ENCODE results near the gene AP1S3.
A peak's percentile ranks its signal among the peaks of the same experiment; 100 is the strongest.
"Not testable (repeated sequence)": the region's sequence is repeated elsewhere in the genome, so short reads cannot be mapped to it uniquely, and the experiment has no call there.

Gene AP1S3

GRCh38 chr2:223761746-223762145, 75.6 kb downstream of the AP1S3 start:
- not testable (repeated sequence) for FAIRE-seq; DNase-seq (ENCODE audit: low spot score)

- DNase-seq (ENCODE audit: low spot score) (peak; percentile 95), FAIRE-seq (peak; percentile 95)
Observed at GRCh38 chr2:223760838-223761502, 76.4 kb downstream of the AP1S3 start.

- FAIRE-seq, result peak; percentile 88
- DNase-seq (ENCODE audit: low spot score), result peak; percentile 74
Observed at GRCh38 chr2:223759569-223760430, 77.6 kb downstream of the AP1S3 start.

DNA sequence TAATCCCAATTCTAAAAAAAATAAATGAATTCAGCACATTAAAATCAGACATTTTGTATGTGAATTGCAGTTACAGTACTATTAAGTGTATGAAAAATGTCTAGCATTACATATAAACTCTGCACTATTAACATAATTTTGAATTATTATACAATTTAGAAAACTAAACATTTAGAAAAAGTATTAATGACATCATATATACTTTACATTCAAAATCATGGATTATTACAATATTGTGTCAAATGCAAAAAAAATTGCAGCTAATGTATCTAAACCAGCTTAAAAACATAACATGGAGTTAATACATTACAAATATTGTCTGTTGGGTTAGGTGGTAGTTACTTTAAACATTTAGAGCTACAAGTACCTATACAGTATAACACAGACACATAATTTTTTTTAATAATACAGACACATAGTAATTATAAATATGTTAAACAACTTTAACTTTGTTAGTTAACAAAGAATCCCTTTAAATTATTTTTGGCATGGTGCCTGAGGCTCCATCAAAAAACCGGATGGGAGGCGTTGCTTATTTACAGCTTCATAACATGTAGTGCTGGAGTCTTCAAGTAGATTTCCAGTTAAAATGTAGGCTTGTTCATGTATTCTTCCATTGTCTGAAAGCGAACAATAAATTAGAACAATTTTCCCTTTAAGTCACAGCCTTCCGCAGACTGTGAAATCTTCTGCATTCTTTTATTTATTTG, 79.1 kb downstream of the AP1S3 start:
- peak; percentile 63 for FAIRE-seq

DNA sequence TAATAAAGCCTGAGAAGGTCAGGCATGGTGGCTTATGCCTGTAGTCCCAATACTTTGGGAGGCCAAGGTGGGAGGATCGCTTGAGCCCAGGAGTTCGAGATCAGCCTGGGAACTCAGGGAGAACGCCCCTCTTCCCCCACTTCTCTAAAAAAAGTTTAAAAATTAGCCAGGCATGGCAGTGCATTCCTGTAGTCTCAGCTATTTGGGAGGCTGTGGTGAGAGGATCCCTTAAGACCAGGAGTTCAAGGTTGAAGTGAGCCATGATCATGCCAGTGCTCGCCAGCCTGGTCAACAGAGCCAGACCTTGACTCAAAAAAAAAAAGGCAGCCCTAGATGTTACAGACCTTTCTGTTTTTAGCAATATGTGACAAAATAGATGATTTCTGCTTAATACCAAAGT, 83.4 kb downstream of the AP1S3 start:
- FAIRE-seq (no peak), DNase-seq (ENCODE audit: low spot score) (no peak)

More for the DNA sequence above, 79.1 kb downstream of the AP1S3 start:
- DNase-seq (ENCODE audit: low spot score), result no peak

GRCh38 chr2:223751012-223751411, 86.4 kb downstream of the AP1S3 start:
- no peak for FAIRE-seq
- no peak for DNase-seq (ENCODE audit: low spot score)

DNA sequence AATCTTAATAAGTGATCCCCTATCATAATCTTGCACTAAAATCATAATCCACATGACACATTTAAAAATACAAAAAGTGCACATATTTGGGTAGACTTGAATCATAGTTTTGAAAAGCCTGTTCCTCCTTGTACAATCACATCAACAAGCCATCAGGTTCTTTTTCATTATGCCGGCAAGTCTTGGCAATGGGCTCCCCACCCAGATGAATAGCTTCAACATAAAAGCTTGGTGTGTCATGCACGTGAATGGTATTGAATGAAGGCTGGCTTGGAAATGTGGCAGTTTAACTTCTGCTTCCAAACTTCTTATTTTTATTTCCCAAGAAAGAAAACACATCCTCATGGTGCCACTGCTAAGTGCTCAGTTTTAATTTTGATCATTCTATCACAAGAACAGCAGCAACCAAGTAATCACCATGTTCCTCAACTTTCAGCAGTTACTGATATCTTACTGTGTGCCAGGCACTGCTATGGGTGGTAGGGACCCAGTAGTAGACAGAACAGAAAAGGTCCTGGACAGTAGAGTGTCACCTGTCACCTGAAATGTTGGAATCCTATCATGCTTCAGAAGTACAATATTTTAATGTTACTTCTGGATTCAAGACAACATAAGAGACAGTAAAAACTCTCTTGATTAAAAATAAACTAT, 89.9 kb downstream of the AP1S3 start:
- no peak for FAIRE-seq
- no peak for DNase-seq (ENCODE audit: low spot score)

DNA sequence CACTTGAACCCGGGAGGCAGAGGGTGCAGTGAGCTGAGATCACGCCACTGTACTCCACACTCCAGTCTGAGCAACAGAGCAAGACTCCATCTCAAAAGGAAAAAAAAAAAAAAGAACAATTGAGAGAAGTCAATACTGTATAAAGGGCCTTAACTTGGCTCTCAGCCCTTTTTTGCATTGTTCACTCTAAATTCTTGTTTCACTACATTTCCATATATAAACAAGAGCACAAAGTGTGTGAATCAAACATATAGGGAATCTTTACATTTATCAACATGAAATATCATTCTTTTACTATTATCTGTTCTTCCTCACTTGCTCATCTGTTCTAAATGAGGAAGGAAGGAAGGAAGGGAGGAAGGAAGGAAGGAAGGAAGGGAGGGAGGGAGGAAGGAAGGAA, 90.8 kb downstream of the AP1S3 start:
- FAIRE-seq (no peak), DNase-seq (ENCODE audit: low spot score) (no peak)

GRCh38 chr2:223744580-223744979, 92.8 kb downstream of the AP1S3 start:
- FAIRE-seq, result no peak
- DNase-seq (ENCODE audit: low spot score), result no peak

- DNase-seq (ENCODE audit: low spot score) (no peak), FAIRE-seq (no peak)
Observed at GRCh38 chr2:223740679-223741078, 96.7 kb downstream of the AP1S3 start.

DNA sequence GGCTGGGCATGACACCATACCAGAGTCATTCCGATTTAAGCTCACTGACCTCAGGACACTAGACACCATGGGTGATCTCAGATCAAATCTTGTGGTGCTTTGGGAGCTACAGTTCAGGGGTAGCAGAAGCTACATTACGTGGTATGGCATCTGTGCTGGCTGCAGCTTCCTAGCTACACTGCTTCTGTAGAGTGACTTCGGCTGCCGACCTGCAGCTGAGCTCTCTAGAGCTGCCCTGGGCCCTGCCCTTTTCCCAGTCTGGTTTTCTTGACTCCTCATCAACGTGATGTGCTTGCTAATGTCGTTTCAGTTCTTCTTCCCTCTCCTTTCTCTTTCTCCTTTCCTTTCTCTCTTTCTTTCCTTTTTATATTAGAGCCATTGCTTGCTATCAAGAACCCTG, 100.2 kb downstream of the AP1S3 start:
- DNase-seq (ENCODE audit: low spot score) (no peak), FAIRE-seq (no peak)

GRCh38 chr2:223736488-223736887, 100.9 kb downstream of the AP1S3 start:
- no peak for DNase-seq (ENCODE audit: low spot score)
- no peak for FAIRE-seq

DNA sequence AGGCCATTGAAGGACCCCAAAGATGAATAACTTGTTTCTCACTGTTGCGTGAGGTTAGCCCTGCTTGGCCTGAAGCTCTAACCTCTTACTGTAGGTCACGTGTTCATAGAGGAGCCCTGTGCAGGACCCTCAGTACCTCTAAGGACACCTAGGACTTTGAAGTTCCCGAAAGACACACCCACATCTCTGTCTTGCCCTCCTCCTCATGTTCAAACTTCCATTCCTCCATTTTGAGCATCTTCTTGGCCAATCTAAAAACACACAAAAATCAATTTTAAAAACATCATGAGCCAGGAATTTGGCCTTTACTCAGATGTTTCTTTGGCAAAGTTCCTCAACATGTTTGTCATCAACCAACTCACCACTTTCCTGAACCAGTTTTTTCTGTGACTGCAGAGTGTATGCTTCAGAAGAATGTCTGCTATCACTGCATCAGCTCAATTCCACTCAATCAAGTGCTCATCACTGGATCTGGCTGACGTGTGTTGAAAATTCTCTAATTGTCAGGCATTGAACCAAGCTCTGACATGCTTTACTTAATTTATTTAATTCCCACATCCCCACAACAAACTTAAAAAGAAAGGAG, 101.6 kb downstream of the AP1S3 start:
- no peak for FAIRE-seq
- DNase-seq (ENCODE audit: low spot score), result no peak

DNA sequence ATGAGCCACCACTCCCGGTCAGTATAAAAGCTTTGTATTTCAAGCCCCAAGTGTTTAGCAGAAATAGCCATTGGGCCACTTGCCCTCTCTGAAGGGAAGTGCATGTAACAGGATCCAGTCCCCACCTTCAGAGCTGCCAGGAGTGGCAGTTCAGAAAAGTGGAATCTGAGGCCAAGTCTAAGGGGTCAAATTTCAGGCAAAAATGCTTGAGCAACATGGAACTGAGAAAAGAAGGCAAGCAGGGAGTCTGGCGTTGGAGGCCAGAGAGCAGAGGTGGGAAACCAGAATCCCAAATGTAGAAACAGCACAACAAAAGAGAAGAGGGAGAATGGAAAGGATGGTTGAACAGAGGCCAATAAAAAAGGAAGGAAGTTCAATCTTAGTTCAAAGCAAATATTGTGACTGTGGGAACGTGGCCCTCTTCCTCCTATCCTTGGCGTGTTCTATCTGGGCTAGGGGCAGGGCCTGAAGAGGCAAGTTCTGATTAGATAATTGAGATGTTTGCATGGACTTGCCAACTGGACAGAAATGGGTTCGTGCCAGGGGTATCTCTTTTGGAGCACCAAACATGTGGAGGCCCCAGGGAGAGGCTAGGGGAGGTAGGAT, 102.2 kb downstream of the AP1S3 start:
- FAIRE-seq, result no peak
- DNase-seq (ENCODE audit: low spot score), result no peak

GRCh38 chr2:223734346-223734745, 103.0 kb downstream of the AP1S3 start:
- DNase-seq (ENCODE audit: low spot score) (no peak), FAIRE-seq (no peak)

DNA sequence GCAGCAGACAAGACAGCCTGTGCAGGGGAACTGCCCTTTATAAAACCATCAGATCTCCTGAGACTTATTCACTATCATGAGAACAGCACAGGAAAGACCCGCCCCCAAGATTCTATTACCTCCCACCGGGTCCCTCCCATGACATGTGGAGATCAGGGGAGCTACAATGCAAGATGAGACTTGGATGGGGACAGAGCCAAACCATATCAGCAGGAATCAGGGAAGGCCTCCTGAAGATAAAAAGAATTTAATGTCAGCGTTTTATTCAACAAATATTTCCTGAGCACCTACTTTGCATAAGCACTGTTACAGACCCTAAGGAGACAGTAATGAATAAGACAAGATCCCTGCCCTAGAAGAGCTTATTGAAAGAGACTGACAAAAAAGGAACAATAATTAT, 105.0 kb downstream of the AP1S3 start:
- DNase-seq (ENCODE audit: low spot score), result no peak
- no peak for FAIRE-seq

- FAIRE-seq, result no peak
- DNase-seq (ENCODE audit: low spot score), result no peak
Observed at GRCh38 chr2:223731503-223731902, 105.9 kb downstream of the AP1S3 start.

- FAIRE-seq (no peak), DNase-seq (ENCODE audit: low spot score) (no peak)
Observed at GRCh38 chr2:223729781-223730180, 107.6 kb downstream of the AP1S3 start.

GRCh38 chr2:223727562-223727961, 109.8 kb downstream of the AP1S3 start:
- FAIRE-seq, result no peak
- DNase-seq (ENCODE audit: low spot score), result peak; percentile 46

- no peak for FAIRE-seq
- no peak for DNase-seq (ENCODE audit: low spot score)
Observed at GRCh38 chr2:223725986-223726970, 111.1 kb downstream of the AP1S3 start.
